Measurements from ENCODE around the gene DNASE1L2.

DNA sequence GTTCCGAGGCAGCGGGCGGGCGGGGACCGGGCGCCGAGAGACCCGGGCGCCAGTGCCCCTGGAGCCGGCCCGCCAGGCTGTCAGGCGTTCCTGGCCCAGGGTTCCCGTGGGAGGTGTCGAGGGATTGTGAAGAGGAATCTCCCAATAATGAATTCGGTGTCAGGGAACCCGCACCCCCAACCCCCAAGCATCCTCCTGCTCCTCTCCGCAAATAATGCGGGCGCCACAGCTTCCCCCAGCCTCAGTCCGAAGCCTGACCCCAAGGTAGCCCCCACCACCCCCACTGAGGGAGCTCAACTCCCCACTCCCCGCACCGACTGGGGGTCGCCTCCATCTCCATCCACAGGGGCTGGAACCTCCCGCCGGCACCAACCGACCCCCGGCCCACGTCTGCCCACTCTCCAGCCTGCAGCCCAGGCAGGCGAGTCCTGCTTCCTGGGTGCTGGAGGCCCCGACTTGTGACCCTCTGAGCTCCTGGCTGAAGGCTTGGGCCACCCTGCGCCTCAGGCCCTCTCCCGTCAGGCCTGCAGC, 39.2 kb upstream of the DNASE1L2 start:
- TF ChIP-seq EZH2 (IDR thresholded peaks at IDR 0.05), result no peak
- TF ChIP-seq POLR2AphosphoS5 (IDR thresholded peaks at IDR 0.05; ENCODE audit: borderline replicate concordance, low read depth, low read length), result no peak
- no peak for TF ChIP-seq FOXP2 (optimal IDR thresholded peaks at IDR 0.05; ENCODE audit: control extremely low read depth, extremely low read length, insufficient read depth)

All from SK-N-MC (cell line).